GM12878 (cell line): ENCODE measurements around the gene MAGI2. TPM values are rescaled to one million over a fixed set of nuclear protein-coding genes. Genes with fewer than 3 reads are reported as not detected.

Experiments used
- ATAC-seq: fragments of 200-7000 bp; cut with Tn5 transposase; 3 replicates; pipeline ENCODE4 v1.9.1; 2020; ENCODE audit warnings: mild to moderate bottlenecking, moderate library complexity
- BruUV-seq: library from RNA; stranded (reverse); fragments of 400-500 nt; replicated peaks from 2 replicates; lab custom pipeline; 2021; lab: Mats Ljungman, UMichigan
- CTCF ChIA-PET: fragments of 300-600 bp; sonication (Branson Sonifier 250); formaldehyde crosslinking; extraction: SDS; loops from one replicate; lab custom pipeline; 2021; ENCODE audit warnings: inconsistent platforms; lab: Yijun Ruan, JAX
- POLR2A ChIA-PET: fragments of 350-600 bp; formaldehyde crosslinking; extraction: SDS; loops from one replicate; lab custom pipeline; 2021; ENCODE audit warnings: inconsistent platforms; lab: Charles Lee
- RAD21 ChIA-PET: fragments of 300-600 bp; sonication (Branson Sonifier 250); formaldehyde crosslinking; loops from one replicate; lab custom pipeline; 2023; ENCODE audit warnings: antibody characterized with exemption; ENCODE audit not compliant: unreplicated experiment; lab: Charles Lee
- SMC1A ChIA-PET: fragments of 300-600 bp; sonication (Branson Sonifier 250); formaldehyde crosslinking; loops from one replicate; lab custom pipeline; 2023; ENCODE audit not compliant: unreplicated experiment, uncharacterized antibody; lab: Charles Lee
- DNase-seq: peaks from one replicate; pipeline ENCODE4 v3.0.0-alpha.2; 2011; ENCODE audit warnings: low read depth, low spot score
- FAIRE-seq: peaks from 3 replicates; lab custom pipeline; 2011; peaks lifted over from hg19 to GRCh38; lab: Jason Lieb, UNC
- H2AFZ ChIP-seq: 2 replicates; pipeline ENCODE4 v1.6.0; 2011; ENCODE audit warnings: low read depth, low read length, control low read depth; ENCODE audit not compliant: control insufficient read depth
- H3K27ac ChIP-seq: 2 replicates; pipeline ENCODE4 v1.5.1; 2011; ENCODE audit warnings: control low read depth; ENCODE audit not compliant: control insufficient read depth, insufficient read depth
- H3K27me3 ChIP-seq, 2 experiments: replicated peaks in 1 of 2; 2 replicates each; pipeline versions ENCODE4 v1.6.0 to v1.6.1; 2011; ENCODE audit warnings: low read length in 1 of 2; ENCODE audit not compliant: control insufficient read depth in 2 of 2, insufficient read depth in 2 of 2
- H3K36me3 ChIP-seq, 2 experiments: 2 replicates each; pipeline ENCODE4 v1.5.1; 2011; ENCODE audit warnings: low read length in 1 of 2; ENCODE audit not compliant: control insufficient read depth in 2 of 2, insufficient read depth in 2 of 2
- H3K4me1 ChIP-seq: 2 replicates; pipeline ENCODE4 v1.6.1; 2011; ENCODE audit warnings: mild to moderate bottlenecking, low read length, moderate library complexity, mixed read lengths; ENCODE audit not compliant: control insufficient read depth, insufficient read depth
- H3K4me2 ChIP-seq: 2 replicates; pipeline ENCODE4 v1.6.0; 2011; ENCODE audit warnings: control low read depth; ENCODE audit not compliant: control insufficient read depth, insufficient read depth
- H3K4me3 ChIP-seq: fragments of 200-600 bp; sonication (generic); 2 replicates; pipeline ENCODE4 v1.5.1; 2016
- H3K79me2 ChIP-seq: 2 replicates; pipeline ENCODE4 v1.6.0; 2011; ENCODE audit warnings: low read length; ENCODE audit not compliant: control insufficient read depth, insufficient read depth
- H3K9ac ChIP-seq: 2 replicates; pipeline ENCODE4 v1.8.0; 2011; ENCODE audit warnings: low read length, control low read depth, mixed read lengths; ENCODE audit not compliant: control insufficient read depth, insufficient read depth
- H3K9me3 ChIP-seq: replicated peaks from 3 replicates; pipeline ENCODE4 v1.5.1; 2011; ENCODE audit warnings: mild to moderate bottlenecking, low read length; ENCODE audit not compliant: control insufficient read depth, insufficient read depth
- H4K20me1 ChIP-seq: 2 replicates; pipeline ENCODE4 v1.6.0; 2011; ENCODE audit not compliant: control insufficient read depth, insufficient read depth
- ASH2L ChIP-seq: fragments of 300-600, 200-600 bp; sonication (generic); IDR thresholded peaks from 2 replicates; pipeline ENCODE4 v1.6.1; 2017; ENCODE audit warnings: low read depth, mild to moderate bottlenecking, borderline replicate concordance
- ATF3 ChIP-seq: IDR thresholded peaks from 2 replicates; pipeline ENCODE4 v1.6.1; 2011; ENCODE audit warnings: low read depth, mild to moderate bottlenecking, low read length, moderate library complexity, borderline replicate concordance; ENCODE audit errors: extremely low read depth
- FOS ChIP-seq: IDR thresholded peaks from 3 replicates; pipeline ENCODE4 v1.6.1; 2011; ENCODE audit warnings: borderline replicate concordance; ENCODE audit not compliant: insufficient read length; ENCODE audit errors: extremely low read depth
- IRF3 ChIP-seq: fragments of 450-650 bp; IDR thresholded peaks from 2 replicates; pipeline ENCODE4 v1.6.1; 2014; ENCODE audit warnings: mild to moderate bottlenecking
- KLF5 ChIP-seq: fragments of 450-650 bp; IDR thresholded peaks from 2 replicates; pipeline ENCODE4 v1.6.1; 2014; ENCODE audit warnings: mild to moderate bottlenecking; ENCODE audit not compliant: partially characterized antibody
- SMAD1 ChIP-seq: fragments of 450-650 bp; IDR thresholded peaks from 2 replicates; pipeline ENCODE4 v1.6.1; 2018; ENCODE audit warnings: mild to moderate bottlenecking, low read depth; ENCODE audit not compliant: partially characterized antibody
- TCF12 ChIP-seq: IDR thresholded peaks from 2 replicates; pipeline ENCODE4 v1.6.1; 2011; ENCODE audit warnings: low read depth, mild to moderate bottlenecking, low read length
- WGBS: methylation state at CpG from one replicate; pipeline ENCODE4 v1.1.6; 2016; ENCODE audit warnings: low lambda C conversion rate; ENCODE audit not compliant: insufficient replicate concordance, insufficient coverage; ENCODE audit errors: missing lambda C conversion rate; 5-methylcytosine and 5-hydroxymethylcytosine counted together
- in situ Hi-C: fragments of 300-500 bp; cut with MboI; formaldehyde crosslinking; loops from 9 replicates; pipeline ENCODE4 v1.14.3; 2018; ENCODE audit warnings: mixed read lengths
- intact Hi-C: fragments of 100-400 bp; cut with micrococcal nuclease; formaldehyde crosslinking; loops from one replicate; pipeline ENCODE4 v1.14.2; 2022; ENCODE audit not compliant: unreplicated experiment
- polyA plus RNA-seq, 11 experiments: library from polyadenylated mRNA; depleted of rRNA in 4 of 11; unstranded in 6 of 11; stranded (reverse) in 5 of 11; fragments of >200 nt; fragmentation: Nextera tagmentation in 4 of 11; fragmentation: Illumina TruSeq in 1 of 11; extraction: Ambion mirVana in 4 of 11; extraction: Trizol in 1 of 11; gene quantifications; 1 replicate in 1 of 11; 2 replicates in 10 of 11; pipeline versions ENCODE4 v1.2.1 to v1.2.3, GENCODE V29; 2011 to 2016; ENCODE audit warnings: inconsistent platforms in 2 of 11, missing spikeins in 2 of 11, low read depth in 1 of 11
- total RNA-seq, 4 experiments: library from RNA; depleted of rRNA in 3 of 4; stranded (reverse); fragments of >200 nt in 3 of 4; fragmentation: Illumina TruSeq in 1 of 4; extraction: Trizol in 1 of 4; gene quantifications; 2 replicates each; pipeline versions ENCODE4 v1.2.1 to v1.2.3, GENCODE V29; 2013 to 2021
- TF ChIP-seq, protein P1 (sequence below): fragments of 450-650 bp; IDR thresholded peaks from 2 replicates; pipeline ENCODE4 v1.6.1; 2016; ENCODE audit warnings: mild to moderate bottlenecking, moderate library complexity, borderline replicate concordance
- TF ChIP-seq, protein P2 (sequence below): fragments of 450-650 bp; IDR thresholded peaks from 2 replicates; pipeline ENCODE4 v1.6.1; 2017; ENCODE audit warnings: mild to moderate bottlenecking

Gene MAGI2
- total and polyA plus RNA-seq, 10 of the 15 experiments (the other 5 are each of a cell fraction or from before 2014, with no cell fraction given) = 0.01 to 0.31 (median 0.05) TPM; not detected in 2

DNA sequence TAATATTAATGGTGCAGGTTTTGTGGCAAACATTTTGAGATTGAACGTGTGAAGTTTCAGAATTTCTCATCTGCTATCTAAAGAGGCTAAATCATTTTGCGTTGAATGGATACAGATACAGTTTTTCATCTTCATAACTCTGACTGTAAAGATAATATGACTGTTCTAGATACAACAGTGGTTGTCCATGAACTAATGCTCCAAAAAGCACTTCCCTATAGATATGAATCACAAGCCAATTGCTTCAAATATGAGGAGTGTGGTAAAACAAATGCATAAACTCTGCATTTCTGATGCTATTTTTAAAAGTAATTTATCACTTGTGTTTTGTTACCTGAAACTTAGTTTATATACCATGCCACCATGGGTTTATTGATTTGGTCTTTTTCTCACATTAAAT lies 750.1 kb downstream of the MAGI2 start:
- in situ Hi-C loops = no loop called here
- Histone ChIP-seq H2AFZ (no peak overlapping the region), H3K4me2 (no peak overlapping the region)
- no peak for ATAC-seq
- TF ChIP-seq, protein P1, sequence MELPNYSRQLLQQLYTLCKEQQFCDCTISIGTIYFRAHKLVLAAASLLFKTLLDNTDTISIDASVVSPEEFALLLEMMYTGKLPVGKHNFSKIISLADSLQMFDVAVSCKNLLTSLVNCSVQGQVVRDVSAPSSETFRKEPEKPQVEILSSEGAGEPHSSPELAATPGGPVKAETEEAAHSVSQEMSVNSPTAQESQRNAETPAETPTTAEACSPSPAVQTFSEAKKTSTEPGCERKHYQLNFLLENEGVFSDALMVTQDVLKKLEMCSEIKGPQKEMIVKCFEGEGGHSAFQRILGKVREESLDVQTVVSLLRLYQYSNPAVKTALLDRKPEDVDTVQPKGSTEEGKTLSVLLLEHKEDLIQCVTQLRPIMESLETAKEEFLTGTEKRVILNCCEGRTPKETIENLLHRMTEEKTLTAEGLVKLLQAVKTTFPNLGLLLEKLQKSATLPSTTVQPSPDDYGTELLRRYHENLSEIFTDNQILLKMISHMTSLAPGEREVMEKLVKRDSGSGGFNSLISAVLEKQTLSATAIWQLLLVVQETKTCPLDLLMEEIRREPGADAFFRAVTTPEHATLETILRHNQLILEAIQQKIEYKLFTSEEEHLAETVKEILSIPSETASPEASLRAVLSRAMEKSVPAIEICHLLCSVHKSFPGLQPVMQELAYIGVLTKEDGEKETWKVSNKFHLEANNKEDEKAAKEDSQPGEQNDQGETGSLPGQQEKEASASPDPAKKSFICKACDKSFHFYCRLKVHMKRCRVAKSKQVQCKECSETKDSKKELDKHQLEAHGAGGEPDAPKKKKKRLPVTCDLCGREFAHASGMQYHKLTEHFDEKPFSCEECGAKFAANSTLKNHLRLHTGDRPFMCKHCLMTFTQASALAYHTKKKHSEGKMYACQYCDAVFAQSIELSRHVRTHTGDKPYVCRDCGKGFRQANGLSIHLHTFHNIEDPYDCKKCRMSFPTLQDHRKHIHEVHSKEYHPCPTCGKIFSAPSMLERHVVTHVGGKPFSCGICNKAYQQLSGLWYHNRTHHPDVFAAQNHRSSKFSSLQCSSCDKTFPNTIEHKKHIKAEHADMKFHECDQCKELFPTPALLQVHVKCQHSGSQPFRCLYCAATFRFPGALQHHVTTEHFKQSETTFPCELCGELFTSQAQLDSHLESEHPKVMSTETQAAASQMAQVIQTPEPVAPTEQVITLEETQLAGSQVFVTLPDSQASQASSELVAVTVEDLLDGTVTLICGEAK = no peak
- TF ChIP-seq SMAD1 = no peak
- TF ChIP-seq ATF3 = no peak
- TF ChIP-seq IRF3 = no peak
- no peak for TF ChIP-seq KLF5
- TF ChIP-seq ASH2L = no peak
- no peak for TF ChIP-seq TCF12
- no peak for TF ChIP-seq FOS
- TF ChIP-seq, protein P2, sequence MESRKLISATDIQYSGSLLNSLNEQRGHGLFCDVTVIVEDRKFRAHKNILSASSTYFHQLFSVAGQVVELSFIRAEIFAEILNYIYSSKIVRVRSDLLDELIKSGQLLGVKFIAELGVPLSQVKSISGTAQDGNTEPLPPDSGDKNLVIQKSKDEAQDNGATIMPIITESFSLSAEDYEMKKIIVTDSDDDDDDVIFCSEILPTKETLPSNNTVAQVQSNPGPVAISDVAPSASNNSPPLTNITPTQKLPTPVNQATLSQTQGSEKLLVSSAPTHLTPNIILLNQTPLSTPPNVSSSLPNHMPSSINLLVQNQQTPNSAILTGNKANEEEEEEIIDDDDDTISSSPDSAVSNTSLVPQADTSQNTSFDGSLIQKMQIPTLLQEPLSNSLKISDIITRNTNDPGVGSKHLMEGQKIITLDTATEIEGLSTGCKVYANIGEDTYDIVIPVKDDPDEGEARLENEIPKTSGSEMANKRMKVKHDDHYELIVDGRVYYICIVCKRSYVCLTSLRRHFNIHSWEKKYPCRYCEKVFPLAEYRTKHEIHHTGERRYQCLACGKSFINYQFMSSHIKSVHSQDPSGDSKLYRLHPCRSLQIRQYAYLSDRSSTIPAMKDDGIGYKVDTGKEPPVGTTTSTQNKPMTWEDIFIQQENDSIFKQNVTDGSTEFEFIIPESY = no peak
- TF ChIP-seq, all 136 proteins: peak for 0
- H3K27me3 ChIP-seq = no peaks in the 10 kb centered on the region
- FAIRE-seq = no peak
- DNase-seq = no peak
- no peaks in the 10 kb centered on the region for H3K36me3 ChIP-seq
- no TSS peak for BruUV-seq
- H3K4me3 ChIP-seq = no peak overlapping the region
- POLR2A ChIA-PET = no interaction called here
- intact Hi-C loops = no loop called here
- 0% methylated on average over 2 of the region's 2 CpGs for WGBS
- RAD21 ChIA-PET = no interaction called here
- no peaks in the 10 kb centered on the region for H4K20me1 ChIP-seq
- H3K27ac ChIP-seq = no peak overlapping the region
- H3K4me1 ChIP-seq = no peaks in the 10 kb centered on the region
- H3K9ac ChIP-seq = no peak overlapping the region
- CTCF ChIA-PET = no interaction called here
- SMC1A ChIA-PET = no interaction called here
- no peaks in the 10 kb centered on the region for H3K79me2 ChIP-seq
- no peaks in the 10 kb centered on the region for H3K9me3 ChIP-seq
